Thyroid gland (tissue), 4 donors: ENCODE results near the gene RASGRP4.

Experiments
- CTCF ChIP-seq, 6 experiments: fragments of 200-600 bp in 3 of 6; fragments of 450-650 bp in 3 of 6; sonication (generic) in 3 of 6; IDR thresholded peaks; one replicate each; pipeline ENCODE4 v1.5.1; 2016 to 2019; ENCODE audit warnings: antibody characterized with exemption in 6 of 6, mild to moderate bottlenecking in 2 of 6, inconsistent platforms in 1 of 6, moderate library complexity in 1 of 6
- POLR2A ChIP-seq, 2 donors: fragments of 450-650 bp; IDR thresholded peaks; one replicate each; pipeline ENCODE4 v1.6.1; 2017; ENCODE audit warnings: antibody characterized with exemption in 2 of 2, mild to moderate bottlenecking in 2 of 2, moderate library complexity in 1 of 2

GRCh38 chr19:38394488-38394887 is 31.5 kb downstream of the RASGRP4 start:
- TF ChIP-seq CTCF (IDR thresholded peaks at IDR 0.05) (no peak), POLR2A (IDR thresholded peaks at IDR 0.05) (no peak)
